GM23248 (cell line): Measurements from ENCODE around the gene ZNF586.

Experiments used
- EZH2 ChIP-seq: fragments of 200-600 bp; sonication (generic); IDR thresholded peaks from 2 replicates; pipeline ENCODE4 v1.6.1; 2018; ENCODE audit warnings: antibody characterized with exemption, mild to moderate bottlenecking; ENCODE audit not compliant: insufficient read depth, poor library complexity, severe bottlenecking
- EZH2phosphoT487 ChIP-seq: fragments of 200-600 bp; sonication (generic); IDR thresholded peaks from 2 replicates; pipeline ENCODE4 v1.6.1; 2018; ENCODE audit warnings: antibody characterized with exemption, moderate library complexity, mild to moderate bottlenecking, low read depth; ENCODE audit not compliant: insufficient read depth

- TF ChIP-seq EZH2, result no peak
- TF ChIP-seq EZH2phosphoT487, result no peak
Observed at GRCh38 chr19:57820599-57820998, 51.1 kb downstream of the ZNF586 start.
